ENCODE results near the gene OR2A42.
"Not testable (repeated sequence)": the region's sequence is repeated elsewhere in the genome, so short reads cannot be mapped to it uniquely, and the experiment has no call there.

Gene OR2A42

DNA sequence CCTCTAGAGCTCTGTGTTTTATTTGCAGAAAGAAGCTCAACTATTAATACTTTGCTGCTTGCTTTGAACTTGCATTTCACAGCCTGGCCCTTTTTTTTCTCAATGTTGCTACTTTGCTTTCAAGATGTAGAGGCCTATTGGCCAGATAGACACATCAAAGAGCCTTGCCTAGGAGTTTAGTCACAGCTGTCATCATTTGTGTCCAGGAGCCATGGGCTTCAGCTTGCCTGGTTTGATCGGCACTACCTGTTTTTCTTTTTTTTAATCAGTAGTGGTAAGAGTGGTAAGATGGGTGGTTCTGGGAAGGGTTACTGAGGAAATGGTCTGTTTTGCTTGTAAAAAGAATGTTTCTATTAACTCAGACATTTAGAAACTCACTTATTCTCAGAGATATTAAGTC lies 37.4 kb downstream of the OR2A42 start:
- H3K27me3 Mint-ChIP-seq (ENCODE audit: low read depth); H3K27ac Mint-ChIP-seq: not testable (repeated sequence)

DNA sequence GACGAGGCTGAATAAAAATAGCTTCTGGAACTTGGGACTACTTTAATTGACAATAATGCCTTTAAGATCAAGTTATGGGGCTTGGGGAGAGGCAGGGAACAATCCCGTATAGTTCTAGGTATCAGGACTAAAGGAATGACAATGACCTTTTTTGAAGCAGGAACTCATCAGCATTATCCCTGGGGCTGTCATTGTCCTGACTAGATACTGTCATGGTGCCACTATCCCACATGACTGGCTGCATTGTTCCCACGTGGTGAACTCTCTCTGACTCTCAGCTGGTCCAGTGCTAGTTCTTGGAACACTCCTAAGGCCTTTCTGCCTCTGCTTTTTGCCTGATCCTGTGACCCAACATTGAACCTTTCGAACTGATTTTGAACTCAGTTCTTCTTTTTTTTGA lies 40.5 kb downstream of the OR2A42 start:
- H3K36me3 Mint-ChIP-seq (ENCODE audit: low read depth); H3K4me1 Mint-ChIP-seq (ENCODE audit: low read depth); H3K9me3 Mint-ChIP-seq; DNase-seq (ENCODE audit: low spot score); H3K4me3 Mint-ChIP-seq; H3K27me3 Mint-ChIP-seq (ENCODE audit: low read depth); H3K27ac Mint-ChIP-seq: not testable (repeated sequence)

More for the DNA sequence above, 37.4 kb downstream of the OR2A42 start:
- not testable (repeated sequence) for DNase-seq (ENCODE audit: low spot score); H3K4me3 Mint-ChIP-seq; H3K9me3 Mint-ChIP-seq; H3K4me1 Mint-ChIP-seq (ENCODE audit: low read depth); H3K36me3 Mint-ChIP-seq (ENCODE audit: low read depth)

DNA sequence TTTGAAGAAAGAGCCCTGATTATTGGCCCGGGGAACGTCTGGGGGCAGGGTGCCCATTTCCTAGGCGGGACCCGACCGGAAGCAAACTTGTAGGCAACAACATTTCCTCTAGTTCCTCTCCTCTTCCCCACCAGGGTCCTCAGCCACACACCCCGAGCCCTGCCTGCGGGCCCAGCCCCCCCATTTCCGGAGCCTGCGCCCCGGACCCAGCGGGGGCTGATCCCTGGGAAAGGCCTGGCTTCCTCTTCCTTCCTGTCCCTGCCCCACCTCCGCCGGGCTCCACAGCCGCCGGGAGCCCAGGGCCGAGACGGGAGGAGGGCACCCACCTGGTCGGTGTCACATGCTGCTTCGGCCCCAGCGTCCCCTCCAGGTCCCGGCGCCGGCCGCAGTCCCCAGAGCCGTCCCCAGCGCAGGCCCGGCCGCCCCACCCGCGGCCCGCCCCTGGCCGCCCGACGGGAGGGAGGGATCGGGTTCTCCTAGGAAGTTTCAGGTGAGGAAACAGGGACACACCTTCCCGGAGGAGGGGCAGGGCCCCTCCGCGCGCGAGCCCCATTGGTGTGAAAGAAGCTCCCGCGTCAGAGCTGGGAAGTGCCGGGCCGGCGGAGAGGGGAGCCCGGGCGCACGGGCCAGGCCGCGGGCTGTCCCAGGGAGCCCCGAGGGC lies 44.1 kb downstream of the OR2A42 start, which contains the start of gene ARHGEF35:
Gene ARHGEF35 (minus strand): TSS at position 622 of the 661 bp plus-strand sequence. CDS start 7,450 bp downstream, outside the sequence.
- DNase-seq (ENCODE audit: low spot score); H3K4me1 Mint-ChIP-seq (ENCODE audit: low read depth); H3K9me3 Mint-ChIP-seq; H3K27me3 Mint-ChIP-seq (ENCODE audit: low read depth); H3K36me3 Mint-ChIP-seq (ENCODE audit: low read depth): not testable (repeated sequence)
- peak within 1 kb of the TSS; percentile 71 for H3K4me3 Mint-ChIP-seq
- peak within 1 kb of the TSS; percentile 36 for H3K27ac Mint-ChIP-seq

DNA sequence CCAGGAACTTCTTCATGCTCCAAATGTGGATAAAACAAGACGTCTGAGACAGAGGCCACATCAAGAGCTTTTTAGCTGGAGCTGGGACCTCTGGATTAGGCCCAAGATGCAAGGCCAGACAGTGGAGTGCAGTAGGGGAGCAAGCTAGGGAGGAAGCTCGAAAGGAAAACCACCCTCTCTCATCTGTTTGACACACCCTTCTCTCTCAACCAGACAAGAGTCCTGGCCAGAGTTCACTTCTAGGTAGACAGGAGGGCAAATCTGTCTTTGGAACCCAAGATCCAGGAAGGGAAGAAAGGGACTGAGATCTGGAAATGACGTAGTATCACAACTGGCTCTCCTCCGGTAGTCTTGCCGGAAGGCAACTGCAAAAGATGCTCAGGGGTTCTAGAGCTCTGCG lies 45.0 kb downstream of the OR2A42 start:
- not testable (repeated sequence) for H3K4me3 Mint-ChIP-seq, H3K27ac Mint-ChIP-seq

DNA sequence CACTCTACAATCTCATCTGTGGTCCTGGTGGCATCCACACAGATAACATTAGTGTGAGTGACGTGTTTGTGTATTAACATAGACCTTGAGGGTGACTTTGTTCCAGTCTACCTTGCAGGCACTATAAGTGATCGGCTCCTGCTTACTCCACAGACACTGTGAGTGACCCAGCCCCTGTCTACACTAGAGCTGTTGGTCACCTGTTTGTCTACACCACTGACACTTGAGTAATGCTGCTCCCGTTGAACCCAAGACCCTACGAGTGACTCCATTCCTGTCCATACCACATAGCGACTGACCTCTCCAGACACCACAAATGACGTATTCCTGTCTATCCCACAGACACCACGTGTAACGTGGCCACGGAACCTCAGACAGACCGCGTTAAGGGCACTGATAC lies 45.6 kb downstream of the OR2A42 start:
- H3K27me3 Mint-ChIP-seq (ENCODE audit: low read depth); H3K4me1 Mint-ChIP-seq (ENCODE audit: low read depth); H3K27ac Mint-ChIP-seq; DNase-seq (ENCODE audit: low spot score); H3K4me3 Mint-ChIP-seq; H3K36me3 Mint-ChIP-seq (ENCODE audit: low read depth); H3K9me3 Mint-ChIP-seq: not testable (repeated sequence)

More for the DNA sequence above, 45.0 kb downstream of the OR2A42 start:
- not testable (repeated sequence) for H3K36me3 Mint-ChIP-seq (ENCODE audit: low read depth); DNase-seq (ENCODE audit: low spot score); H3K9me3 Mint-ChIP-seq; H3K4me1 Mint-ChIP-seq (ENCODE audit: low read depth); H3K27me3 Mint-ChIP-seq (ENCODE audit: low read depth)

DNA sequence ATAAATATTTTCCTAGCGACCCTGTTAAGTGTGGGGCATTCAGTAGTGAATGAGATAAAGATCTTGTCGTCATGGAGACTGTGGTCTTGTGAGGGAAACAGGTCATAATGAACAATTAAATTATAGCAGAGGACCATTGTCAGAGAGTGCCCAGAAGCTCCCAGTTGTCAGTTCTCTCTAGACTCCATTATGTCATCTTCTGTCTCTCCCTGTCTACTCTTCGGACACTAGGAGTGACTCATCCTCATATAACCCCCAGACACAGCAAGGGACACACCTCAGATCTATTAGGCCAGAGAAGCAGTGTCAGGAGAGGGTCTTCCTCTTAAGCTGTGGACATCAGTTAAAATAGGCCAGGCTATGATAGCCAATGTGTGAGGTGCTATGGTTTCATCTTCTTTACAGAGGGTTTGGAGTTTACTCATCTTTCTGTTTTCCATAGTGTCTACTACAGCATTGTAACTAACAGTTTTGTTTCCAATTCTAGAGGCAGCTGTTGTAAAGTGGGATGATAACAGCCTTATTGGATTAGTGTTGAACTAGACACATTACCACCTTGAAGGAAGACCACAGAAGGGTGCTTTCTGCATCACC lies 50.7 kb downstream of the OR2A42 start:
- H3K36me3 Mint-ChIP-seq (ENCODE audit: low read depth); H3K9me3 Mint-ChIP-seq; H3K4me3 Mint-ChIP-seq; H3K4me1 Mint-ChIP-seq (ENCODE audit: low read depth); H3K27ac Mint-ChIP-seq; H3K27me3 Mint-ChIP-seq (ENCODE audit: low read depth); DNase-seq (ENCODE audit: low spot score): not testable (repeated sequence)

DNA sequence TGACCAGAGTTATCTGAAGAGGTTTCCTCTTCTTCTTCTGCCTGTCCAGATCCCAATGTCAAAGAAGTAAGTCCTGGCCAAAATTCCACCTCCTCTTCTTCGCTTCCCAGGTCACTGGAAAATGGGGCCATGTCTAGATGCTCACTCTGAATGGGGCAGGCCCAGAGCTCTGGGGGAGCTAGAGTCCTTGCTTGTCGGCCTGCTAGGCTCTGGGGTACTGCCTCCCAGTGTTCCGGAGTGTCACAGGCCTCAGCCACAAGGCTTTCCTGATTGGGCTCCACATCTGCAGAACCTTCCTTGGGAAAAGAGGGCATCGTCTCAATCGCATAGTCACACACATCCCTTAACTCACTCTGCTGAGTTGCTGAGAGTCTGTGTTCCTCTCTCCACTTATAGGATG lies 51.6 kb downstream of the OR2A42 start:
- not testable (repeated sequence) for DNase-seq (ENCODE audit: low spot score); H3K9me3 Mint-ChIP-seq

DNA sequence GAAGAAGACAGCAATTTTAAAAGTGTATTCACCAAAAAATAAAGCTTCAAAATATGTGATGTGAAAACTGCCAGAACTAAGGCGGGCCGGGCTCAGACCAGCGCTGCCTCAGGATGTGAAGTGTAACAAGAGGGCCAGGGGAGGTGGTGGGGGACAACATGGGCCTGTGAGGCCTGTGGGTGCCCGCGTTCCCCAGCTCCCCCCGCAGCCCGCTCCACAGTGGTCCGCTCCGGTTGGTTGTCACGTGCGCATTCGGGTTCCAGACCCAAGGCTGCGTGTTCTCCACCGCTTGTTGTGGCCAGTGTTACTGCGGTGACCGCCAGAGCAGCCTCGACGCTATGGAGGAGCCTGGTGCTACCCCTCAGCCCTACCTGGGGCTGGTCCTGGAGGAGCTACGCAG lies 56.2 kb downstream of the OR2A42 start, which contains the start of gene CTAGE4:
Gene CTAGE4 (plus strand): TSS at position 301 of the 400 bp plus-strand sequence. CDS start 38 bp downstream, at position 339.
- not testable (repeated sequence) for H3K36me3 Mint-ChIP-seq (ENCODE audit: low read depth); DNase-seq (ENCODE audit: low spot score); H3K27ac Mint-ChIP-seq; H3K4me3 Mint-ChIP-seq; H3K9me3 Mint-ChIP-seq; H3K27me3 Mint-ChIP-seq (ENCODE audit: low read depth); H3K4me1 Mint-ChIP-seq (ENCODE audit: low read depth)

More for the DNA sequence above, 51.6 kb downstream of the OR2A42 start:
- not testable (repeated sequence) for H3K4me3 Mint-ChIP-seq; H3K4me1 Mint-ChIP-seq (ENCODE audit: low read depth); H3K36me3 Mint-ChIP-seq (ENCODE audit: low read depth); H3K27me3 Mint-ChIP-seq (ENCODE audit: low read depth); H3K27ac Mint-ChIP-seq

DNA sequence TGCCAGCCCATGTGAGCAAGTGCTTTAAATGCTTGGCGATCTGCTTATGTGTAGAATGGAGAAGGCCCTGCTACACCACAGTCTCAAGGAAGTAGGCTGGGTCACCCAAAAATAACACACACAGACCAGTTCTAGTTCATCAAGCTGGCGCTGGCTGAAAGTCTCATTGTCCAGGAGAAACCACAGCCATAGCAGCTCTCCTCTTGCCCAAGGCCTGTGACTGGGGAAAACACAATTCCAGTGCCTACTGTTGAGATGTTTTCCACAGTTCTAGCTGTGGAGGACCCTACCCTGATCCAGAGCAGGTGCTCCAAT lies 60.3 kb downstream of the OR2A42 start:
- not testable (repeated sequence) for H3K4me3 Mint-ChIP-seq; H3K36me3 Mint-ChIP-seq (ENCODE audit: low read depth); H3K9me3 Mint-ChIP-seq; H3K27ac Mint-ChIP-seq; DNase-seq (ENCODE audit: low spot score); H3K4me1 Mint-ChIP-seq (ENCODE audit: low read depth)
- H3K27me3 Mint-ChIP-seq (ENCODE audit: low read depth) = peaks cover 20% of the 10 kb centered on the region

DNA sequence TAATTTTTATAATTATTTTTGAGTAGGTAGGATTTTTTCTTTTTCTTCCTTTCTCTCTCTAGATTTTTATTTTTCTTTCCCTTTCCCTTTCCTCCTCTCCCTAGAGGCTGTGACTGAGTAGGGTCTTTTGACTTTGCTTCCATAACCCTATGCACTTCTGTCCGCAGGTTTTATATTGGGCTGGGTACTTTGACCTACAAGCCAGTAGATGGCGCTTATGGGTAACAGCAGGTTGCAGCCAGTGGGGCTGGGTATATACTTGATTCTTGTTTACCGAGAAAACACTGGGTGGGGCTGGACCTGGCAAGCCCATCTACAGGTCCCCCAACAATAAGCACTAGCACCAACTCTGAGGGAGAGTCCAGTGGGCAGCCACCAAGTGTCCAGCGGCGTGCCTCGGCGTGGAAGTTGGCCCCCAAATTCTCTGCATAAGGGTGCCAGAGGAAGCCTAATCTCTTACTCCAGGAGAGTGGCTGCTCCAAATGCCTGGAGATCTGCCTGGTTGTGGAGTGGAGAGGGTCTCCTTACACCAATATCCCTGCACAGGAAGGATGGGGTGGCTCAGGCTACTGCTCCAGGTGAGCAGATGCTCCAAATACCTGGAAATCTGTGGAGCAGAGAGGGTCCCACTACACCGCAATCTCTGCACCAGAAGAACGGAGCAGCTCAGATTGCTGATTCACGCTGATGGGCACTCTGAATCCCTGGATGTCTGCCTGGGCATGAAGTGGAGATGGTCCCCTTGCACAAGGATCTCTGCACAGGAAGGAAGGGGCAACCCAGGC lies 60.8 kb downstream of the OR2A42 start:
- H3K27ac Mint-ChIP-seq; H3K4me1 Mint-ChIP-seq (ENCODE audit: low read depth); H3K36me3 Mint-ChIP-seq (ENCODE audit: low read depth); H3K9me3 Mint-ChIP-seq; H3K4me3 Mint-ChIP-seq; DNase-seq (ENCODE audit: low spot score): not testable (repeated sequence)
- peaks cover 20% of the 10 kb centered on the region for H3K27me3 Mint-ChIP-seq (ENCODE audit: low read depth)

Measured in T-helper 2 cell treated with Interferon-gamma antibody and Interleukin-4, amounts not matched to agents 5 μg/mL and 100 μg/mL, for 36 hours (primary cell).